Non-pigmented ciliary epithelial cell (primary cell): ENCODE results near the gene POMT1.

Source experiments
- DNase-seq: peaks from one replicate; pipeline ENCODE4 v3.0.0-alpha.2; 2010; ENCODE audit warnings: low read depth

POMT1 gene

DNA sequence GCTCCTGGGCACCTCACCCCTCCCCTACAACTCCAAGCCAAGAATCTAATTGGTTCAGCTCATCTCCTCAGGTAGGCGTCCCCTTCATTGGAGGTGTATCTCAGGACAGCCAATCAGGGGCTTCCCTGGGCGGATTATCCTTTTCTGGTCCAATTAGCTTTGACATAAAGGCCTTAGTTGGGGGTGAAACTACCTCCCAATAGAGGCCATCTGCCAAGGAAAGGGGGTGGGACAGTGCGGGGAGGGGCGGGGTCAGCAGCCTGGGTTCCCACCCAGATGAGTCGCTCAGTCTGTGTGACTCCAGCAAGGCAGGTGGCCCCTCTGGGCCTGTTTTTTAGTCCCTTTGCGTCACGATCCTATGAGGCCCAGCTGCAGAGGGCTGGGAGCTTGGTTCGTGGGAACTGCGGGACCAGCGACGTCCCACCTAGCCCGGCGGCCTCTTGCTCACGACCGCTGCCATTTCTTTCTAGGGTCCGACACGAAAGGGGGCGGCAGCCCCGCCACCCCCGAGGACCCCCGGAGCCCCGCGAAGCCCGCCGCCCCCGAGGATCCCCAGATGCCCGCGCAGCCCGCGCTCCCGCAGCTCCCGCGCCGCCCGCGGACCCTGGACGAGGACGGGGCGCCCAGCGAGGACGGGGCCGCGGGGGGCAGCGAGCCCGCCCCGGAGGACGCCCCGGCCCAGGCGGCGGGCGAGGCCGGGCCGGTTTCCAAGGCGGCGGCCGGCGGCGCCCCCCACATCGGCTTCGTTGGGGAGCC lies 51.5 kb downstream of the POMT1 start:
- DNase-seq, result no peak

DNA sequence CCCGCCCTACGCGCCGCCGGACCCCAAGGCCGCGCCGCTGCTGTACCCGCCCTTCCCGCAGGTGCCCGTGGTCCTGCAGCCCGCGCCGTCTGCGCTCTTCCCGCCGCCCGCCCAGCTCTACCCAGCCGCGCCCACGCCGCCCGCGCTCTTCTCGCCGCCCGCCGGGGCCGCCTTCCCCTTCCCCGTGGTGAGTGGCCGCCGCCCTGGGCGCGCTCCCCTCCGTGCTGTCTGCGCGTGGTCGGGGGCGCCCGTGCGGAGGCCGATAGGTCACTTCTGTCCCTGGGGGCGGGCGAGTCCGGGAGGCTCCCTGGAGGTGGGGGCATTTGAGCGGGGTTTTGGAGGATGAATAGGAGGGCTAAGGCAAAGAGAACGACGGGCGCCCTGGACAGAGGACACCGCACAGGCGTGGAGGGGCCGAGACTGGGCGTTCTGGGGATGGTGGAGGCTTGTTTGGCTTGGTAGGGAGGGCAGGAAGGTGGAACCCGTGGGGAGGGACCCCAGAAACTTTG lies 52.2 kb downstream of the POMT1 start:
- DNase-seq, result no peak

DNA sequence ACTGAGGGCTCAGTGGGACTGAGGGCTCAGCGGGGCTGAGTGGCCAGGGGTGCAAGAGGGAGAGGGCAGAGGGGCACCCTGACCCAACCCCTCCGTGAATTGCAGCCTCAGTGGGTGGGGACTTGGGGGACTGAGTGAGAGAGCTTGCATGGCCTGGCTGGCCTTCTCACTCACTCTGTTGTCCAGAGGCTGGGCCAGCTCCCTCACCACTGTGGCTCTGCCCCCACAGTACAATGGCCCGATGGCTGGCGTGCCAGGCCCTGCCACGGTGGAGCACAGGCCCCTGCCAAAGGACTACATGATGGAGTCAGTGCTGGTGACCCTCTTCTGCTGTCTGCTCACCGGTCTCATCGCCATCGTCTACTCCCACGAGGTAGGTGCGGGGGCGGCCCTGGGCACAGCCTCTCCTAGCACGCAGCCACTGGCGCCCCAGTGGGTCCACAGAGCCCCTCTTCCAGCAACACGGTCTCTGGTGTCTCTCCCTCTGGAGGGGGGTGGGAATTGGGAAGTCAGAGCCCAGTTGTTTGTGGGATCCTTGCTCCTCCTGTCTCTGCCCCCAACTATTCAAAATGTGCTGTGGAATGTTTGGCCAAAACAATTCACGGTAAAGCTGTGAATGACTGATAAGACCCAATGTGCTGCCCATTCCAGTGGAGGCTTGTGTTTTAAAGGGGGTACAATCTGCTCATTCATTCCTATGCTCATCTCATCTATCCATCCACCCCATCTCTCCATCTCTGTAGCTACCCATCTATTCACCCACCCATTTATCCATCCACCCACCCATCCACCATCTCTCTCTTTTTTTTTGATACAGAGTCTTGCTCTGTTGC lies 53.3 kb downstream of the POMT1 start:
- DNase-seq, result no peak

DNA sequence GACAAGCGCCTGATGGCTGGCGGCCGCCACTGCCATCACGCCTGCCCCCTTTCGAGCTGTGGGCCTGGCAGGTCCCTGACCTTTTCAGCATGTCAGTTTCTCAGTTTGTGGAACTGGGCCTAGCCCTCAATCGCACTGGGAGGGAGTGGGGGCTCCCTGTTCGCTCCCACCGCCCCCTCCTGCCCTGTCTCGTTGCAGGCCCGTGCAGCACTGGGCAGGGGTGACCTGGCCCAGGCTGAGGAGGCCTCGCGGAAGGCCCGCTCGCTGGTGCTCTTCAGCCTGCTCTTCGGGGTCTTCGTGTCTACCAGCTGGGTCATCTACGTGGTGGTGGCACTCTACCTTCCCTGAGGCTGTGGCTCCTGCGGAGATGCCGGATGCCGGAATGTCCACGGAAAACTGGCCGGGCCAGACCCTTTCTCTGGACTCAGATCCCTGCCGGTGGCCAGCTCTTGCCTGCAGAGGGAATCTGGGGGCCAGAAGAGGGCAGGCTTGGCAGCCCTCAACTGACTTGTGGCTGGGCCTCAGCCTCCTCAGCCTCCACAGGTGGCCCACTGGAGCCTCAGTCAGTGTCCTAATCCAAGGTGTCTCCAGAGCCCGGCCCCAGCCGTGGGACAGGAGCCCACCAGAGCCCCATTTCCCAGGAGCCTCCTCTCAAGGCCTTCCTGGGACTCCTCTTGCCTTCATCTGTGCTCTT lies 55.3 kb downstream of the POMT1 start:
- DNase-seq, result no peak

DNA sequence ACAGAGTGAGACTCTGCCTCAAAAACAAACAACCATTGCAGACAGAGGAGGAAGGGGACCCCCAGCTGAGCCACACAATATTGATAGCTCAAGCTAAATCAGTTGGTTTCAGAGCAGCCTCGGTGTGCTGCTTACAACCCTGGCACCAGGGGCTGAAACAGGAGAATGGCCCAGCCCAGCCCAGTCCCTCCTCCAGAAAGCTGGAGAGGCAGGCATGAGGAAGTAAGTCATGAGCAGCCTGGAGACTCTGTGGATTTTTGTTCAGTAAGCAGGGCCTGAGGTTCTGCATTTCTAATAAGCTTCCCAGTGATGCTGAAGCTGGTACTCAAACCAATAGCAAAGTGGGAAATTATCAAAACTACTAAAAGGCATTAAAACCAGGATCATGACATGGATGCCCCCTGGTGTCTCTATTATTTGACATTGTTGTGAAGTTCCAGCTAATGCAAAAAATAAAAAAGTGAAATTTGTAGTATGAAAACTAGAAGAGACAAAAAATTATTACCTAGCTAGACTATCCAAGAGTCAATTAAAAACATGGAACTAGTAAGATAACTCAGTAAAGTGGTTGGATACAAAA lies 56.8 kb downstream of the POMT1 start:
- no peak for DNase-seq

DNA sequence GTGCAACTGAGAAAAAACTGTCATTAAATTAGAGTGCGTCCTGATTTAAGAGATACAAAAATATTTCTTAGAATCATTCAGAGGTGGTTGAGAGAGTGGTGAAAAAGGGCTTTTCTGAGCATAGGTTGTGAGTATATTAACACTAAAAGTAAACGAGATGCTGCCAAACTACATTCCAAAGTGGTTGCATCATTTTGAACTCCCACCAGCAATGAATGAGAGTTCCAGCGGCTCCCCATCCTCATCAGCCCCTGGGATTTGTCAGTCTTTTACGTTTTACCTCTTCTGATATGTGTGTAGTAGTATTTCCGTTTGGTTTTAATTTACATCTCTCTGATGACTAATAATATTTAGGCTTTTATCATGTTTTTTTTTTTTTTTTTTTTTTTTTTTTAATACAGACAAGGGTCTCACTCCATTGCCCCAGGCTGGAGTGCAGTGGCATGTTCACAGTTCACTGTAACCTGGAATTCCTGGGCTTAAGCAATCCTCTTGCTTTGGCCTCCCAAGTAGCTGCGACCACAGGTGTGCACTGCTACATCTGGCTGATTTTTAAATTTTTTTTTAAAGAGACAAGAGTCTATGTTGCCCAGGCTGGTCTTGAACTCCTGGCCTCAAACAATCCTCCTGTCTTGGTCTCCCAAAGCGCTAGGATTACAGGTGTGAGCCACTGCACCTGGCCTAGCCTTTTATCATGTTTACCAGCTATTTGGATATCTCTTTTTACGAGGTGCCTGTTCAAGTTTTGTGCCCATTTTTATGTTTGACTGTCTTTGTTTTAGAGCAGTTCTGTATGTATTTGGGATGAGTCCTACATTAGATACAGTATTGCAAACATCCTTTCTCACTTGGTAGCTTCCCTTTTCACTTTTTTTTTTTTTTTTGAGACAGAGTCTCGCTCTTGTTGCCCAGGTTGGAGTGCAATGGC lies 59.6 kb downstream of the POMT1 start:
- DNase-seq, result no peak

DNA sequence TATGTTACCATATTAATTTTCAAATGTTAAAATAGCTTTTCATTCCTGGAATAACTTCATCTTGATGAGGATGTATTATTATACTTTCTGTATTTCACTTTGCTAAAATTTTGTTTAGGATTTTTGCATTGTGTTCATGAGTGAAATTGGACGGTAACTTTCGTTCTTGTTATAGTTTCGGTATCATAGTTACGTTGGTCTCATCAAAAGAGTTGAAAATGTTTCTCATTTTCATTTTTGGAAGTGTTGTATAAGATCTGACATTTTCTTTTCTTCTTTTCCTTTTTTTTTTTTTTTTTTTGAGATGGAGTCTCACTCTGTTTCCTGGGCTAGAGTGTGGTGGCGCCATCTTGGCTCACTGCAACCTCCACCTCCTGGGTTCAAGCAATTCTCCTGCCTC lies 62.7 kb downstream of the POMT1 start:
- no peak for DNase-seq

DNA sequence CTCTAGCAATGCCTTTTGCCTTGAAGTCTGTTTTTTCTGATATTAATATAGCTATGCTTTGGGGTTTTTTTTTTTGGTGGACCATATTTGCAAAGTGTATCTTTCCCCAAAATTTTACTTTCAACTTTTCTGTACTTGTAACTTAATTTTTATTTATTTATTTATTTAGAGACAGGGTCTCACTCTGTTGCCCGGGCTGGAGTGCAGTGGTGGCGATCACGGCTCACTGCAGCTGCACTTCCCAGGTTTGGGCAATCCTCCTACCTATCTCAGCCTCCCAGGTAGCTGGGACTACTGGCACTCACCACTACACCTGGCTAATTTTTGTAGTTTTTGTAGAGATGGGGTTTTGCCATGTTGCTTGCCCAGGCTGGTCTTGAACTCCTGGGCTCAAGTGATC lies 63.4 kb downstream of the POMT1 start:
- no peak for DNase-seq

DNA sequence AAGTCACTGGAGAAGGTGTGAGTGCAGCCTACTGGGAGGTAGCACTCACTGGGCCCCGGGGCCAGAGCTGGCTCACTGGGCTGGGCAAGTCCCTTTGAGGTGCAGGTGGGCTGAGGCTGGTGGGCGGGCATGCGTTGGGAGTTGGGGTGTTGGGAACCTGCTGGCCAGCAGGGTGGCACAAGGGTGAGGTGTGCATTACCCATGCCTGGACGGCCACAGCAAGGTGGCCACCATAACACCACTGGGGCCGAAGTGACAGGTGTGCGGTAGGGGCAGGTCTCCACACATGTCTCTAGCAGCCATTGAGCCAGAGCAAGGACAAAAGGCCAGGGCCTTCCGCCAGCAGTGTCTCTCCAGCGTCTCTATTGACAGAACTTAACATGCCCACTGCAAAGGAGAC lies 65.2 kb downstream of the POMT1 start:
- no peak for DNase-seq
